ENCODE data around the gene KMT5C.
A peak's percentile ranks its signal among the peaks of the same experiment; 100 is the strongest.

The KMT5C gene

GRCh38 chr19:55358493-55358892 is 18.8 kb downstream of the KMT5C start:
- Histone ChIP-seq H3K4ac (ENCODE audit: low read depth, low read length) (no peak overlapping the region), H2AK5ac (ENCODE audit: low read length) (no peak overlapping the region), H3K4me3 (ENCODE audit: low read depth, low read length) (no peak overlapping the region), H3K9me3 (ENCODE audit: insufficient read depth, low read depth, low read length) (peaks cover 5% of the 10 kb centered on the region), H4K12ac (ENCODE audit: low read depth, low read length) (no peak overlapping the region), H3K79me2 (ENCODE audit: control insufficient read depth, insufficient read depth, low read length, poor library complexity) (no peaks in the 10 kb centered on the region), H3K27me3 (ENCODE audit: insufficient read depth, low read length) (peaks cover 5% of the 10 kb centered on the region), H3K14ac (ENCODE audit: low read length) (no peak overlapping the region), H3K79me1 (ENCODE audit: low read length) (peaks cover 5% of the 10 kb centered on the region), H3K23ac (ENCODE audit: low read length) (no peak overlapping the region), H2BK120ac (ENCODE audit: insufficient read depth, low read length, poor library complexity) (no peak overlapping the region), H3K27ac (ENCODE audit: low read depth, low read length) (no peak overlapping the region), H2BK5ac (ENCODE audit: low read depth, low read length, poor library complexity) (no peak overlapping the region), H3K18ac (ENCODE audit: low read length) (no peak overlapping the region), H3K9ac (ENCODE audit: low read length) (no peak overlapping the region), H4K8ac (ENCODE audit: low read depth, low read length) (no peak overlapping the region), H3K4me1 (ENCODE audit: control insufficient read depth in 1 of 2, insufficient read depth in 2 of 2, low read length in 2 of 2) (peaks cover 5 to 16% of the 10 kb centered on the region in 2 experiments), H2BK12ac (ENCODE audit: low read length) (no peak overlapping the region), H3K36me3 (ENCODE audit: control insufficient read depth in 1 of 2, insufficient read depth in 2 of 2, low read length in 2 of 2) (no peaks in the 10 kb centered on the region), H4K91ac (ENCODE audit: low read depth, low read length) (no peak overlapping the region), H2AFZ (ENCODE audit: insufficient read depth, low read length, poor library complexity) (no peak overlapping the region), H3K4me2 (ENCODE audit: low read length) (no peak overlapping the region)
- no peak for DNase-seq
- no CpG with 5 or more reads among the region's 19 CpGs for WGBS (ENCODE audit: extremely low coverage, insufficient coverage, insufficient read length)

- Histone ChIP-seq H4K91ac (ENCODE audit: low read depth, low read length) (no peak overlapping the region), H3K4ac (ENCODE audit: low read depth, low read length) (no peak overlapping the region), H3K18ac (ENCODE audit: low read length) (no peak overlapping the region), H2BK5ac (ENCODE audit: low read depth, low read length, poor library complexity) (no peak overlapping the region), H3K4me1 (ENCODE audit: control insufficient read depth in 1 of 2, insufficient read depth in 2 of 2, low read length in 2 of 2) (peaks cover 5 to 12% of the 10 kb centered on the region in 2 experiments), H3K27ac (ENCODE audit: low read depth, low read length) (no peak overlapping the region), H3K27me3 (ENCODE audit: insufficient read depth, low read length) (peaks cover 4% of the 10 kb centered on the region), H4K12ac (ENCODE audit: low read depth, low read length) (no peak overlapping the region), H3K14ac (ENCODE audit: low read length) (no peak overlapping the region), H2BK12ac (ENCODE audit: low read length) (no peak overlapping the region), H3K79me2 (ENCODE audit: control insufficient read depth, insufficient read depth, low read length, poor library complexity) (no peaks in the 10 kb centered on the region), H3K79me1 (ENCODE audit: low read length) (peaks cover 3% of the 10 kb centered on the region), H2BK120ac (ENCODE audit: insufficient read depth, low read length, poor library complexity) (no peak overlapping the region), H3K36me3 (ENCODE audit: control insufficient read depth in 1 of 2, insufficient read depth in 2 of 2, low read length in 2 of 2) (no peaks in the 10 kb centered on the region), H3K9me3 (ENCODE audit: insufficient read depth, low read depth, low read length) (peaks cover 1% of the 10 kb centered on the region), H3K9ac (ENCODE audit: low read length) (no peak overlapping the region), H3K23ac (ENCODE audit: low read length) (no peak overlapping the region), H2AK5ac (ENCODE audit: low read length) (no peak overlapping the region), H3K4me2 (ENCODE audit: low read length) (no peak overlapping the region), H2AFZ (ENCODE audit: insufficient read depth, low read length, poor library complexity) (no peak overlapping the region), H3K4me3 (ENCODE audit: low read depth, low read length) (no peak overlapping the region), H4K8ac (ENCODE audit: low read depth, low read length) (no peak overlapping the region)
- DNase-seq: no peak
- WGBS (ENCODE audit: extremely low coverage, insufficient coverage, insufficient read length): no CpG with 5 or more reads among the region's 32 CpGs
Observed at GRCh38 chr19:55358943-55359908, 19.6 kb downstream of the KMT5C start.

GRCh38 chr19:55360902-55361301 is 21.2 kb downstream of the KMT5C start:
- no peaks in the 10 kb centered on the region for H3K27me3 ChIP-seq (ENCODE audit: insufficient read depth, low read length)
- H3K18ac ChIP-seq (ENCODE audit: low read length): no peak overlapping the region
- no peak overlapping the region for H3K23ac ChIP-seq (ENCODE audit: low read length)
- H4K91ac ChIP-seq (ENCODE audit: low read depth, low read length): no peak overlapping the region
- no peak overlapping the region for H2BK5ac ChIP-seq (ENCODE audit: low read depth, low read length, poor library complexity)
- no peak overlapping the region for H3K4ac ChIP-seq (ENCODE audit: low read depth, low read length)
- H2BK120ac ChIP-seq (ENCODE audit: insufficient read depth, low read length, poor library complexity): no peak overlapping the region
- no peak overlapping the region for H3K9ac ChIP-seq (ENCODE audit: low read length)
- H2BK12ac ChIP-seq (ENCODE audit: low read length): no peak overlapping the region
- no peak overlapping the region for H4K8ac ChIP-seq (ENCODE audit: low read depth, low read length)
- WGBS (ENCODE audit: extremely low coverage, insufficient coverage, insufficient read length): no CpG with 5 or more reads among the region's 16 CpGs
- peaks cover 5 to 6% of the 10 kb centered on the region in 2 experiments for H3K36me3 ChIP-seq (ENCODE audit: control insufficient read depth in 1 of 2, insufficient read depth in 2 of 2, low read length in 2 of 2)
- peaks cover 3% of the 10 kb centered on the region for H3K79me1 ChIP-seq (ENCODE audit: low read length)
- H4K12ac ChIP-seq (ENCODE audit: low read depth, low read length): no peak overlapping the region
- no peak overlapping the region for H3K14ac ChIP-seq (ENCODE audit: low read length)
- no peaks in the 10 kb centered on the region for H3K9me3 ChIP-seq (ENCODE audit: insufficient read depth, low read depth, low read length)
- no peak overlapping the region for H3K27ac ChIP-seq (ENCODE audit: low read depth, low read length)
- no peak overlapping the region for H2AK5ac ChIP-seq (ENCODE audit: low read length)
- peaks cover 3 to 5% of the 10 kb centered on the region in 2 experiments for H3K4me1 ChIP-seq (ENCODE audit: control insufficient read depth in 1 of 2, insufficient read depth in 2 of 2, low read length in 2 of 2)
- H3K79me2 ChIP-seq (ENCODE audit: control insufficient read depth, insufficient read depth, low read length, poor library complexity): no peaks in the 10 kb centered on the region
- DNase-seq: no peak
- no peak overlapping the region for H3K4me2 ChIP-seq (ENCODE audit: low read length)
- no peak overlapping the region for H3K4me3 ChIP-seq (ENCODE audit: low read depth, low read length)
- H2AFZ ChIP-seq (ENCODE audit: insufficient read depth, low read length, poor library complexity): no peak overlapping the region

- no peak overlapping the region for H4K12ac ChIP-seq (ENCODE audit: low read depth, low read length)
- H3K79me1 ChIP-seq (ENCODE audit: low read length): peaks cover 3% of the 10 kb centered on the region
- no peak overlapping the region for H3K18ac ChIP-seq (ENCODE audit: low read length)
- WGBS (ENCODE audit: extremely low coverage, insufficient coverage, insufficient read length): no CpG with 5 or more reads among the region's 38 CpGs
- H3K4me1 ChIP-seq (ENCODE audit: control insufficient read depth in 1 of 2, insufficient read depth in 2 of 2, low read length in 2 of 2): peaks cover 3 to 5% of the 10 kb centered on the region in 2 experiments
- peak overlapping the region; percentile 36 for H4K91ac ChIP-seq (ENCODE audit: low read depth, low read length)
- no peak overlapping the region for H3K14ac ChIP-seq (ENCODE audit: low read length)
- no peak for DNase-seq
- peaks cover 15 to 18% of the 10 kb centered on the region in 2 experiments for H3K36me3 ChIP-seq (ENCODE audit: control insufficient read depth in 1 of 2, insufficient read depth in 2 of 2, low read length in 2 of 2)
- no peak overlapping the region for H3K4ac ChIP-seq (ENCODE audit: low read depth, low read length)
- H3K4me3 ChIP-seq (ENCODE audit: low read depth, low read length): no peak overlapping the region
- H3K79me2 ChIP-seq (ENCODE audit: control insufficient read depth, insufficient read depth, low read length, poor library complexity): no peaks in the 10 kb centered on the region
- no peak overlapping the region for H3K9ac ChIP-seq (ENCODE audit: low read length)
- H3K4me2 ChIP-seq (ENCODE audit: low read length): no peak overlapping the region
- H3K27ac ChIP-seq (ENCODE audit: low read depth, low read length): no peak overlapping the region
- no peak overlapping the region for H2BK5ac ChIP-seq (ENCODE audit: low read depth, low read length, poor library complexity)
- H2AK5ac ChIP-seq (ENCODE audit: low read length): no peak overlapping the region
- H4K8ac ChIP-seq (ENCODE audit: low read depth, low read length): peak overlapping the region; percentile 17
- no peak overlapping the region for H2BK120ac ChIP-seq (ENCODE audit: insufficient read depth, low read length, poor library complexity)
- H3K27me3 ChIP-seq (ENCODE audit: insufficient read depth, low read length): no peaks in the 10 kb centered on the region
- no peaks in the 10 kb centered on the region for H3K9me3 ChIP-seq (ENCODE audit: insufficient read depth, low read depth, low read length)
- no peak overlapping the region for H2AFZ ChIP-seq (ENCODE audit: insufficient read depth, low read length, poor library complexity)
- peak overlapping the region; percentile 8 for H2BK12ac ChIP-seq (ENCODE audit: low read length)
- H3K23ac ChIP-seq (ENCODE audit: low read length): no peak overlapping the region
Observed at GRCh38 chr19:55362174-55362989, 22.7 kb downstream of the KMT5C start.

Measured in trophoblast cell (in vitro differentiated cells and primary cell).